Panc1 (cell line): ENCODE results near the gene KATNIP.

ENCODE experiments used
- REST ChIP-seq, 2 experiments: IDR thresholded peaks; 2 replicates each; pipeline ENCODE4 v1.6.1; 2011 to 2012; ENCODE audit warnings: low read depth in 2 of 2, control low read depth in 1 of 2, low read length in 1 of 2, mild to moderate bottlenecking in 1 of 2, moderate library complexity in 1 of 2; ENCODE audit not compliant: insufficient read depth in 1 of 2
- SIN3A ChIP-seq: IDR thresholded peaks from 2 replicates; pipeline ENCODE4 v1.6.1; 2012; ENCODE audit warnings: low read depth, mild to moderate bottlenecking, low read length, moderate library complexity, borderline replicate concordance; ENCODE audit not compliant: insufficient read depth
- TF ChIP-seq, protein P1 (sequence below): fragments of 450-650 bp; IDR thresholded peaks from 2 replicates; pipeline ENCODE4 v1.5.1; 2017; ENCODE audit warnings: mild to moderate bottlenecking

GRCh38 chr16:27538528-27538927 lies 11.4 kb upstream of the KATNIP start:
- TF ChIP-seq, protein P1, sequence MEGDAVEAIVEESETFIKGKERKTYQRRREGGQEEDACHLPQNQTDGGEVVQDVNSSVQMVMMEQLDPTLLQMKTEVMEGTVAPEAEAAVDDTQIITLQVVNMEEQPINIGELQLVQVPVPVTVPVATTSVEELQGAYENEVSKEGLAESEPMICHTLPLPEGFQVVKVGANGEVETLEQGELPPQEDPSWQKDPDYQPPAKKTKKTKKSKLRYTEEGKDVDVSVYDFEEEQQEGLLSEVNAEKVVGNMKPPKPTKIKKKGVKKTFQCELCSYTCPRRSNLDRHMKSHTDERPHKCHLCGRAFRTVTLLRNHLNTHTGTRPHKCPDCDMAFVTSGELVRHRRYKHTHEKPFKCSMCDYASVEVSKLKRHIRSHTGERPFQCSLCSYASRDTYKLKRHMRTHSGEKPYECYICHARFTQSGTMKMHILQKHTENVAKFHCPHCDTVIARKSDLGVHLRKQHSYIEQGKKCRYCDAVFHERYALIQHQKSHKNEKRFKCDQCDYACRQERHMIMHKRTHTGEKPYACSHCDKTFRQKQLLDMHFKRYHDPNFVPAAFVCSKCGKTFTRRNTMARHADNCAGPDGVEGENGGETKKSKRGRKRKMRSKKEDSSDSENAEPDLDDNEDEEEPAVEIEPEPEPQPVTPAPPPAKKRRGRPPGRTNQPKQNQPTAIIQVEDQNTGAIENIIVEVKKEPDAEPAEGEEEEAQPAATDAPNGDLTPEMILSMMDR = no peak
- TF ChIP-seq SIN3A = no peak
- no peak for TF ChIP-seq REST (IDR thresholded peaks at IDR 0.05; ENCODE audit: insufficient read depth in 1 of 2, low read depth in 2 of 2, low read length in 1 of 2)
